Measurements from ENCODE around the gene F10.

The F10 gene

GRCh38 chr13:113176280-113176679 is 53.7 kb downstream of the F10 start:
- peak in 2 of 6 experiments; percentile 10 to 30 for DNase-seq

GRCh38 chr13:113176822-113177221 is 54.2 kb downstream of the F10 start:
- no peak for DNase-seq

- no peak for DNase-seq
Observed at GRCh38 chr13:113178070-113178895, 55.7 kb downstream of the F10 start.

- no peak for DNase-seq
Observed at GRCh38 chr13:113178896-113179167, 56.2 kb downstream of the F10 start.

GRCh38 chr13:113179374-113180230 is 57.0 kb downstream of the F10 start:
- no peak for DNase-seq

GRCh38 chr13:113182046-113182445 is 59.4 kb downstream of the F10 start:
- no peak for DNase-seq

- no peak for DNase-seq
Observed at GRCh38 chr13:113183450-113184129, 61.0 kb downstream of the F10 start.

- no peak for DNase-seq
Observed at GRCh38 chr13:113184568-113185440, 62.2 kb downstream of the F10 start.

- no peak for DNase-seq
Observed at GRCh38 chr13:113186061-113186900, 63.7 kb downstream of the F10 start.

GRCh38 chr13:113187263-113187669 is 64.7 kb downstream of the F10 start:
- DNase-seq = no peak

GRCh38 chr13:113187883-113188665 is 65.5 kb downstream of the F10 start:
- no peak for DNase-seq

- no peak for DNase-seq
Observed at GRCh38 chr13:113190181-113190580, 67.6 kb downstream of the F10 start.

GRCh38 chr13:113192279-113192678 is 69.7 kb downstream of the F10 start:
- no peak for DNase-seq

GRCh38 chr13:113192902-113193301 is 70.3 kb downstream of the F10 start:
- DNase-seq = no peak

GRCh38 chr13:113195360-113195759 is 72.8 kb downstream of the F10 start:
- DNase-seq = no peak

- no peak for DNase-seq
Observed at GRCh38 chr13:113196970-113197737, 74.6 kb downstream of the F10 start.

All from stimulated activated naive CD4-positive, alpha-beta T cell (primary cell).